ENCODE data around the gene ZNF83.

- TF ChIP-seq POLR2A (IDR thresholded peaks at IDR 0.05) (no peak), CTCF (IDR thresholded peaks at IDR 0.05) (no peak), POLR2AphosphoS5 (IDR thresholded peaks at IDR 0.05) (no peak), EP300 (IDR thresholded peaks at IDR 0.05) (no peak)
Observed at GRCh38 chr19:52592301-52592700, 45.9 kb downstream of the ZNF83 start.

Data from suprapubic skin (tissue), 4 donors.